GM12874 (cell line): ENCODE data around the gene PTPA.

Experiments
- CTCF ChIP-seq: IDR thresholded peaks from 2 replicates; pipeline ENCODE4 v1.5.1; 2011; ENCODE audit warnings: low read depth, mild to moderate bottlenecking, control low read depth, low read length, moderate library complexity; ENCODE audit not compliant: insufficient read depth

The PTPA gene

GRCh38 chr9:129175825-129176633 is 64.8 kb downstream of the PTPA start:
- 0 out of 2 replicates have a peak, but pooled peaks have one; percentile 3 for TF ChIP-seq CTCF

GRCh38 chr9:129176701-129177442 is 65.7 kb downstream of the PTPA start:
- TF ChIP-seq CTCF, result no peak

- no peak for TF ChIP-seq CTCF
Measured at GRCh38 chr9:129177443-129177790, 66.2 kb downstream of the PTPA start.

GRCh38 chr9:129177791-129178567 is 66.8 kb downstream of the PTPA start, which contains the start of gene IER5L:
IER5L (minus strand) TSS chr9:129178261; CDS start chr9:129178052, 209 bp downstream.
- TF ChIP-seq CTCF, result no peak

- TF ChIP-seq CTCF, result no peak
Measured at GRCh38 chr9:129178568-129179382, 67.6 kb downstream of the PTPA start.

GRCh38 chr9:129181246-129181645 is 70.0 kb downstream of the PTPA start:
- no peak for TF ChIP-seq CTCF
